HepG2 (cell line): ENCODE results near the gene ARHGEF10L. TPM values are rescaled to one million over a fixed set of nuclear protein-coding genes. Genes with fewer than 3 reads are reported as not detected.

ENCODE experiments used
- ATAC-seq: fragments of 200-7000 bp; cut with Tn5 transposase; 3 replicates; pipeline ENCODE4 v1.9.1; 2020; ENCODE audit warnings: mild to moderate bottlenecking, moderate library complexity
- BruUV-seq: library from RNA; stranded (reverse); fragments of 400-500 nt; replicated peaks from 2 replicates; lab custom pipeline; 2021; lab: Mats Ljungman, UMichigan
- CTCF ChIA-PET: fragments of 300-600 bp; formaldehyde crosslinking; extraction: SDS; loops from one replicate; lab custom pipeline; 2021; ENCODE audit warnings: low total read pairs, inconsistent platforms, low intra/inter-chr PET ratio; lab: Yijun Ruan, JAX
- POLR2A ChIA-PET: fragments of 350-600 bp; sonication (Branson Sonifier 250); formaldehyde crosslinking; loops from one replicate; lab custom pipeline; 2020; ENCODE audit warnings: antibody characterized with exemption, inconsistent platforms; lab: Yijun Ruan, JAX
- DNase-seq: peaks from one replicate; pipeline ENCODE4 v3.0.0-alpha.2; 2015; ENCODE audit warnings: low spot score
- FAIRE-seq: peaks from 3 replicates; lab custom pipeline; 2011; peaks lifted over from hg19 to GRCh38; lab: Jason Lieb, UNC
- H2AFZ ChIP-seq: one replicate; pipeline ENCODE4 v1.6.1; 2011; ENCODE audit warnings: low read length, inconsistent platforms
- H3K27ac ChIP-seq: fragments of 300-600 bp; 3 replicates; pipeline ENCODE4 v1.8.0; 2011; ENCODE audit warnings: mixed run types, mild to moderate bottlenecking, mixed read lengths, low read length, inconsistent platforms; ENCODE audit not compliant: insufficient read depth; ENCODE audit errors: extremely low read length
- H3K27me3 ChIP-seq, 2 experiments: fragments of 200-600 bp in 1 of 2; 2 replicates in 1 of 2; 3 replicates in 1 of 2; pipeline versions ENCODE4 v1.6.0 to v1.8.0; 2011; ENCODE audit warnings: low read length in 2 of 2, mild to moderate bottlenecking in 2 of 2, moderate library complexity in 2 of 2, inconsistent platforms in 1 of 2; ENCODE audit not compliant: insufficient read depth in 2 of 2, control insufficient read depth in 1 of 2
- H3K36me3 ChIP-seq, 2 experiments: fragments of 200-600 bp in 1 of 2; replicated peaks in 1 of 2; 2 replicates in 1 of 2; 3 replicates in 1 of 2; pipeline versions ENCODE4 v1.5.1 to v1.8.0; 2011; ENCODE audit warnings: low read length in 2 of 2, inconsistent platforms in 1 of 2; ENCODE audit not compliant: insufficient read depth in 2 of 2, control insufficient read depth in 1 of 2
- H3K4me1 ChIP-seq: 2 replicates; pipeline ENCODE4 v1.5.1; 2012; ENCODE audit warnings: low read length, inconsistent platforms; ENCODE audit not compliant: insufficient read depth
- H3K4me2 ChIP-seq: 2 replicates; pipeline ENCODE4 v1.6.0; 2011; ENCODE audit warnings: low read depth, low read length, inconsistent platforms
- H3K4me3 ChIP-seq, 3 experiments: fragments of 200-600 bp in 1 of 3; sonication (generic), shearing (Covaris generic) in 1 of 3; replicated peaks in 1 of 3; 2 replicates each; pipeline ENCODE4 v1.5.1; 2011 to 2016; ENCODE audit warnings: low read length in 3 of 3, inconsistent platforms in 2 of 3, low read depth in 2 of 3, mild to moderate bottlenecking in 2 of 3, control low read depth in 1 of 3, mixed read lengths in 1 of 3; ENCODE audit not compliant: insufficient read depth in 1 of 3
- H3K79me2 ChIP-seq: one replicate; pipeline ENCODE4 v1.6.1; 2011; ENCODE audit warnings: low read length, inconsistent platforms; ENCODE audit not compliant: insufficient read depth
- H3K9ac ChIP-seq: 2 replicates; pipeline ENCODE4 v1.6.0; 2011; ENCODE audit warnings: mild to moderate bottlenecking, low read depth, low read length, inconsistent platforms; ENCODE audit not compliant: insufficient read depth
- H3K9me3 ChIP-seq: 2 replicates; pipeline ENCODE4 v1.5.1; 2012; ENCODE audit warnings: mild to moderate bottlenecking, low read length
- H4K20me1 ChIP-seq: 2 replicates; pipeline ENCODE4 v1.6.0; 2011; ENCODE audit warnings: inconsistent platforms, mild to moderate bottlenecking, low read length, moderate library complexity; ENCODE audit not compliant: insufficient read depth
- CC2D1A ChIP-seq: sonication (generic); formaldehyde crosslinking; IDR thresholded peaks from 2 replicates; pipeline ENCODE4 v1.8.1; 2023; ENCODE audit warnings: mild to moderate bottlenecking, missing genetic modification reagents
- FOSL1 ChIP-seq: sonication (generic); formaldehyde crosslinking; IDR thresholded peaks from 2 replicates; pipeline ENCODE4 v1.9.0; 2021; ENCODE audit warnings: missing genetic modification reagents, borderline replicate concordance
- GABPB1 ChIP-seq: IDR thresholded peaks from 2 replicates; pipeline ENCODE4 v1.6.1; 2016; ENCODE audit warnings: mild to moderate bottlenecking, missing genetic modification reagents, moderate library complexity, missing compliant biosample characterization
- GTF3A ChIP-seq: sonication (generic); formaldehyde crosslinking; conservative IDR thresholded peaks from 2 replicates; pipeline ENCODE4 v1.4.0; 2020; ENCODE audit warnings: mild to moderate bottlenecking, missing genetic modification reagents
- NFIB ChIP-seq: sonication (generic); formaldehyde crosslinking; IDR thresholded peaks from 2 replicates; pipeline ENCODE4 v1.9.0; 2021; ENCODE audit warnings: missing genetic modification reagents, mild to moderate bottlenecking, borderline replicate concordance
- RFX1 ChIP-seq: fragments of 450-650 bp; IDR thresholded peaks from 2 replicates; pipeline ENCODE4 v1.6.1; 2017
- ZFP41 ChIP-seq: sonication (generic); formaldehyde crosslinking; IDR thresholded peaks from 2 replicates; pipeline ENCODE4 v1.4.0; 2020; ENCODE audit warnings: mild to moderate bottlenecking, missing genetic modification reagents, borderline replicate concordance
- ZNF34 ChIP-seq: sonication (generic); formaldehyde crosslinking; IDR thresholded peaks from 2 replicates; pipeline ENCODE4 v1.4.0; 2020; ENCODE audit warnings: mild to moderate bottlenecking, missing genetic modification reagents, borderline replicate concordance
- ZNF558 ChIP-seq: sonication (generic); formaldehyde crosslinking; IDR thresholded peaks from 2 replicates; pipeline ENCODE4 v1.9.0; 2022; ENCODE audit warnings: mild to moderate bottlenecking, missing genetic modification reagents, borderline replicate concordance
- WGBS: methylation state at CpG from one replicate; pipeline ENCODE4 v1.1.6; 2017; ENCODE audit warnings: low lambda C conversion rate; 5-methylcytosine and 5-hydroxymethylcytosine counted together
- in situ Hi-C: cut with HindIII; loops from 2 replicates; pipeline ENCODE4 v1.10.0; 2017; ENCODE audit warnings: low pct_unique_long_range_greater_than_20kb; ENCODE audit not compliant: extremely low pct_ligation_motif_present
- intact Hi-C: fragments of 100-400 bp; cut with micrococcal nuclease; formaldehyde crosslinking; loops from one replicate; pipeline ENCODE4 v1.10.0; 2022; ENCODE audit not compliant: unreplicated experiment
- polyA plus RNA-seq, 8 experiments: library from polyadenylated mRNA; depleted of rRNA in 3 of 8; stranded (reverse) in 7 of 8; unstranded in 1 of 8; fragments of >200 nt; fragmentation: Illumina TruSeq in 4 of 8; extraction: Trizol in 4 of 8; gene quantifications; 2 replicates each; pipeline versions ENCODE4 v1.2.1 to v1.2.3, GENCODE V29; 2011 to 2016; ENCODE audit warnings: low read depth in 4 of 8, missing spikeins in 1 of 8, mixed read lengths in 1 of 8; ENCODE audit not compliant: insufficient read depth in 1 of 8
- total RNA-seq, 5 experiments: library from RNA; depleted of rRNA; stranded (reverse); fragments of >200 nt; fragmentation: Illumina TruSeq; extraction: Trizol; gene quantifications; 2 replicates each; pipeline ENCODE4 v1.2.3, GENCODE V29; 2016; ENCODE audit warnings: low read depth in 1 of 5
- TF ChIP-seq, protein P1 (sequence below): sonication (generic); formaldehyde crosslinking; IDR thresholded peaks from 2 replicates; pipeline ENCODE4 v1.5.0; 2020; ENCODE audit warnings: missing genetic modification reagents
- TF ChIP-seq, protein P2 (sequence below): sonication (generic); formaldehyde crosslinking; IDR thresholded peaks from 2 replicates; pipeline ENCODE4 v1.5.1; 2020; ENCODE audit warnings: mild to moderate bottlenecking, missing genetic modification reagents
- TF ChIP-seq, protein P3 (sequence below): IDR thresholded peaks from 2 replicates; pipeline ENCODE4 v1.6.1; 2012; ENCODE audit warnings: low read length, improper control_type of control experiment

ARHGEF10L gene
- total and polyA plus RNA-seq, 2 of the 13 experiments (the other 11 are each of a cell fraction or from before 2014, with no cell fraction given), result 46.5 to 78.3 TPM

DNA sequence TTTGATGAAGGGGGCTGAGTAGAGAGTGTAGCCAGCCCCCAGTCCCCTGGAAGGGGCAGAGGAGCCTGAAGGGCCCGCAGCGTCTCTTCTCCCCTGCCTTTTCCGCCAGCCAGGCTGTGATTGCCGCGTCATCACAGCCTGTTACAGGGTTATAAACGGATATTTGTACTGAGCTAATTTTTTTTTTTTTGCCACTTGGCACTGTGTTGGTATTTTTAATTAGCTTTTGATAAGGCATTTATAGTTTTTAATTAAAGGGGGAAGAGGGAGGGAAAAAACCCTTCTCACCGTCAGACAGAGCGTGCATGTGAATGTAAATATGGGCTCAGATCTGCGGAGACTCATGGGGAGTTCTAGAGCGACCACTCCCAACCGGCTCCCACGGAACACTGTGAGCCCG lies 117.9 kb downstream of the ARHGEF10L start:
- Histone ChIP-seq H2AFZ (no peak overlapping the region), H3K4me2 (no peak overlapping the region), H3K27me3 (no peaks in the 10 kb centered on the region), H3K27ac (no peak overlapping the region), H3K4me1 (no peaks in the 10 kb centered on the region), H4K20me1 (peaks cover 41% of the 10 kb centered on the region; the same call in 1 of the 2 replicates), H3K9me3 (no peaks in the 10 kb centered on the region), H3K36me3 (peaks cover 58 to 94% of the 10 kb centered on the region in 2 experiments), H3K9ac (no peak overlapping the region), H3K4me3 (no peak overlapping the region), H3K79me2 (no peaks in the 10 kb centered on the region)
- in situ Hi-C loops (no loop called here), intact Hi-C loops (no loop called here)
- BruUV-seq, result no TSS peak
- POLR2A ChIA-PET, result no interaction called here
- FAIRE-seq (no peak), ATAC-seq (no peak), DNase-seq (no peak)
- WGBS, result 96% methylated on average over 13 of the region's 13 CpGs
- TF ChIP-seq GTF3A (no peak), GABPB1 (CRISPR knock-in tag) (no peak), CC2D1A (no peak), RFX1 (no peak), ZNF558 (no peak)
- TF ChIP-seq, protein P1, sequence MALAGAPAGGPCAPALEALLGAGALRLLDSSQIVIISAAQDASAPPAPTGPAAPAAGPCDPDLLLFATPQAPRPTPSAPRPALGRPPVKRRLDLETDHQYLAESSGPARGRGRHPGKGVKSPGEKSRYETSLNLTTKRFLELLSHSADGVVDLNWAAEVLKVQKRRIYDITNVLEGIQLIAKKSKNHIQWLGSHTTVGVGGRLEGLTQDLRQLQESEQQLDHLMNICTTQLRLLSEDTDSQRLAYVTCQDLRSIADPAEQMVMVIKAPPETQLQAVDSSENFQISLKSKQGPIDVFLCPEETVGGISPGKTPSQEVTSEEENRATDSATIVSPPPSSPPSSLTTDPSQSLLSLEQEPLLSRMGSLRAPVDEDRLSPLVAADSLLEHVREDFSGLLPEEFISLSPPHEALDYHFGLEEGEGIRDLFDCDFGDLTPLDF, result no peak
- CTCF ChIA-PET, result no interaction called here

DNA sequence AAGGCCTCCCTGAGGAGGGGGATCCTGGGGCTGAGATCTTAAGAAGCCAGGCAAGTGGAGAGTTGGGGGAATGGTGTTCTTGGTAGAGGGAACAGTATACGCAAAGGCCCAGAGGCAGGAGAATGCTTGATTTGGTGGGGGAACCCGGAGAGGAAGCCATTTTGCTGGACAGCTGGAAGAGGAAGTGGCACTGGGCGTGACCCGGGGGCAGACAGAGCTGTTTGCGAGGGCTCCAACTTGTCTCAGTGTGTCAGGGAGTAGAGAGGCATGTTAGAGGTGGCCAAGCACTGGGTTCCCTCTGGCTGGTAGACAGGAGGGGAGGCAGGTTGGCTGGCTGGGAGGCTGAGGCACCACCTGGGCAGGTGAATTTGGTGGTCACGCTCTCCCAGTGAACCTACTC lies 119.3 kb downstream of the ARHGEF10L start:
- ATAC-seq (no peak), FAIRE-seq (no peak), DNase-seq (no peak)
- peaks cover 38% of the 10 kb centered on the region; the same call in 1 of the 2 replicates for H4K20me1 ChIP-seq
- in situ Hi-C loops, result no loop called here
- CTCF ChIA-PET, result no interaction called here
- H3K36me3 ChIP-seq, result peaks cover 57 to 92% of the 10 kb centered on the region in 2 experiments
- 96% methylated on average over 5 of the region's 6 CpGs for WGBS
- POLR2A ChIA-PET, result no interaction called here
- H3K79me2 ChIP-seq, result no peaks in the 10 kb centered on the region
- H3K9me3 ChIP-seq, result no peaks in the 10 kb centered on the region
- no peak overlapping the region for H3K4me3 ChIP-seq
- H3K27ac ChIP-seq, result no peak overlapping the region
- no peaks in the 10 kb centered on the region for H3K4me1 ChIP-seq
- H3K9ac ChIP-seq, result no peak overlapping the region
- no TSS peak for BruUV-seq
- H3K4me2 ChIP-seq, result no peak overlapping the region
- intact Hi-C loops, result no loop called here
- H3K27me3 ChIP-seq, result no peaks in the 10 kb centered on the region
- no peak overlapping the region for H2AFZ ChIP-seq
- TF ChIP-seq, protein P2, sequence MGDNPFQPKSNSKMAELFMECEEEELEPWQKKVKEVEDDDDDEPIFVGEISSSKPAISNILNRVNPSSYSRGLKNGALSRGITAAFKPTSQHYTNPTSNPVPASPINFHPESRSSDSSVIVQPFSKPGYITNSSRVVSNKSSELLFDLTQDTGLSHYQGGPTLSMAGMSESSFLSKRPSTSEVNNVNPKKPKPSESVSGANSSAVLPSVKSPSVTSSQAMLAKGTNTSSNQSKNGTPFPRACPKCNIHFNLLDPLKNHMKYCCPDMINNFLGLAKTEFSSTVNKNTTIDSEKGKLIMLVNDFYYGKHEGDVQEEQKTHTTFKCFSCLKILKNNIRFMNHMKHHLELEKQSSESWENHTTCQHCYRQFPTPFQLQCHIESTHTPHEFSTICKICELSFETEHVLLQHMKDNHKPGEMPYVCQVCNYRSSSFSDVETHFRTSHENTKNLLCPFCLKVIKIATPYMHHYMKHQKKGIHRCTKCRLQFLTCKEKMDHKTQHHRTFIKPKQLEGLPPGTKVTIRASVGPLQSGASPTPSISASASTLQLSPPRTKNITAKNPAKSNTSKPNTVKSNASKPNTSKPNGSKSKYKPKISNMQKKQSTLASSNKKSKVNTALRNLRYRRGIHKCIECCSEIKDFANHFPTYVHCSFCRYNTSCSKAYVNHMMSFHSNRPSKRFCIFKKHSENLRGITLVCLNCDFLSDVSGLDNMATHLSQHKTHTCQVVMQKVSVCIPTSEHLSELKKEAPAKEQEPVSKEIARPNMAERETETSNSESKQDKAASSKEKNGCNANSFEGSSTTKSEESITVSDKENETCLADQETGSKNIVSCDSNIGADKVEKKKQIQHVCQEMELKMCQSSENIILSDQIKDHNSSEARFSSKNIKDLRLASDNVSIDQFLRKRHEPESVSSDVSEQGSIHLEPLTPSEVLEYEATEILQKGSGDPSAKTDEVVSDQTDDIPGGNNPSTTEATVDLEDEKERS (CRISPR knock-in tag), result no peak
- TF ChIP-seq ZNF34 (CRISPR knock-in tag), result no peak
- TF ChIP-seq, protein P3, sequence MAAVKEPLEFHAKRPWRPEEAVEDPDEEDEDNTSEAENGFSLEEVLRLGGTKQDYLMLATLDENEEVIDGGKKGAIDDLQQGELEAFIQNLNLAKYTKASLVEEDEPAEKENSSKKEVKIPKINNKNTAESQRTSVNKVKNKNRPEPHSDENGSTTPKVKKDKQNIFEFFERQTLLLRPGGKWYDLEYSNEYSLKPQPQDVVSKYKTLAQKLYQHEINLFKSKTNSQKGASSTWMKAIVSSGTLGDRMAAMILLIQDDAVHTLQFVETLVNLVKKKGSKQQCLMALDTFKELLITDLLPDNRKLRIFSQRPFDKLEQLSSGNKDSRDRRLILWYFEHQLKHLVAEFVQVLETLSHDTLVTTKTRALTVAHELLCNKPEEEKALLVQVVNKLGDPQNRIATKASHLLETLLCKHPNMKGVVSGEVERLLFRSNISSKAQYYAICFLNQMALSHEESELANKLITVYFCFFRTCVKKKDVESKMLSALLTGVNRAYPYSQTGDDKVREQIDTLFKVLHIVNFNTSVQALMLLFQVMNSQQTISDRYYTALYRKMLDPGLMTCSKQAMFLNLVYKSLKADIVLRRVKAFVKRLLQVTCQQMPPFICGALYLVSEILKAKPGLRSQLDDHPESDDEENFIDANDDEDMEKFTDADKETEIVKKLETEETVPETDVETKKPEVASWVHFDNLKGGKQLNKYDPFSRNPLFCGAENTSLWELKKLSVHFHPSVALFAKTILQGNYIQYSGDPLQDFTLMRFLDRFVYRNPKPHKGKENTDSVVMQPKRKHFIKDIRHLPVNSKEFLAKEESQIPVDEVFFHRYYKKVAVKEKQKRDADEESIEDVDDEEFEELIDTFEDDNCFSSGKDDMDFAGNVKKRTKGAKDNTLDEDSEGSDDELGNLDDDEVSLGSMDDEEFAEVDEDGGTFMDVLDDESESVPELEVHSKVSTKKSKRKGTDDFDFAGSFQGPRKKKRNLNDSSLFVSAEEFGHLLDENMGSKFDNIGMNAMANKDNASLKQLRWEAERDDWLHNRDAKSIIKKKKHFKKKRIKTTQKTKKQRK, result no peak
- TF ChIP-seq ZFP41, result no peak
- TF ChIP-seq FOSL1 (CRISPR knock-in tag), result no peak
- no peak for TF ChIP-seq NFIB (CRISPR knock-in tag)
